ENCODE measurements around the gene TUBGCP2. TPM values are rescaled to one million over a fixed set of nuclear protein-coding genes. Genes with fewer than 3 reads are reported as not detected.

Gene TUBGCP2
- polyA plus RNA-seq, 1 donor (not counting 4 experiments of a cell fraction or from before 2014, with no cell fraction given), result 55.8 TPM

DNA sequence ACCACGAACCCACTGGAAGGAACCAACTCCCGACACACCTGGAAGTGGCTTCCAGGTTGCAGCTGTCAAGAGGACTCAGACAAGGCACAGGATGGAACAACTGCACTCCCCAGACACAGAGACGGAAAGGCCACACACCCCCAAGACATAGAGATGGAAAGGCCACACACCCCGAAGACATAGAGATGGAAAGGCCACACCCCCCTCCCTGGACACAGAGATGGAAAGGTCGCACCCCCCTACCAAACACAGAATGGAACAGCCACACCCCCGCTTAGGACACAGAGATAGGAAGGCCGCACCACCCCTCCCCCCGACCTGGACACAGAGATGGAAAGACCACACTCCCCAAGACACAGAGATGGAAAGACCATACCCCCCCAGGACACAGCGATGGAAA is 7.6 kb upstream of the TUBGCP2 start:
- Histone ChIP-seq H3K9me1 (ENCODE audit: control insufficient read depth, extremely low read depth, insufficient read depth, low read length) (no peaks in the 10 kb centered on the region), H3K36me3 (ENCODE audit: control insufficient read depth in 2 of 2, extremely low read depth in 1 of 2, insufficient read depth in 2 of 2, low read length in 2 of 2) (peaks cover 6 to 7% of the 10 kb centered on the region in 2 experiments), H3K27ac (ENCODE audit: control insufficient read depth, insufficient read depth, low read length) (no peak overlapping the region), H3K9ac (ENCODE audit: control insufficient read depth, extremely low read depth, insufficient read depth, low read length) (no peak overlapping the region), H3K9me3 (ENCODE audit: control insufficient read depth, low read depth, low read length) (no peaks in the 10 kb centered on the region), H3K4me2 (ENCODE audit: control insufficient read depth, extremely low read depth, insufficient read depth, low read depth, low read length) (no peak overlapping the region), H4K20me1 (ENCODE audit: control insufficient read depth, extremely low read depth, insufficient read depth, low read length) (no peaks in the 10 kb centered on the region), H3K4me1 (ENCODE audit: control insufficient read depth, extremely low read depth, insufficient read depth, low read length) (no peaks in the 10 kb centered on the region), H3K27me3 (ENCODE audit: control insufficient read depth, extremely low read depth, insufficient read depth, low read length) (peaks cover 3% of the 10 kb centered on the region), H3K4me3 (ENCODE audit: control insufficient read depth in 2 of 3, extremely low read depth in 1 of 3, insufficient read depth in 2 of 3, low read depth in 1 of 3, low read length in 3 of 3) (no peak overlapping the region), H2AFZ (ENCODE audit: control insufficient read depth, low read length) (no peak overlapping the region), H3K79me2 (ENCODE audit: control insufficient read depth, insufficient read depth, low read length) (no peaks in the 10 kb centered on the region)
- no peak for TF ChIP-seq EZH2 (IDR thresholded peaks at IDR 0.05; ENCODE audit: low read length)
- TF ChIP-seq, protein P1, sequence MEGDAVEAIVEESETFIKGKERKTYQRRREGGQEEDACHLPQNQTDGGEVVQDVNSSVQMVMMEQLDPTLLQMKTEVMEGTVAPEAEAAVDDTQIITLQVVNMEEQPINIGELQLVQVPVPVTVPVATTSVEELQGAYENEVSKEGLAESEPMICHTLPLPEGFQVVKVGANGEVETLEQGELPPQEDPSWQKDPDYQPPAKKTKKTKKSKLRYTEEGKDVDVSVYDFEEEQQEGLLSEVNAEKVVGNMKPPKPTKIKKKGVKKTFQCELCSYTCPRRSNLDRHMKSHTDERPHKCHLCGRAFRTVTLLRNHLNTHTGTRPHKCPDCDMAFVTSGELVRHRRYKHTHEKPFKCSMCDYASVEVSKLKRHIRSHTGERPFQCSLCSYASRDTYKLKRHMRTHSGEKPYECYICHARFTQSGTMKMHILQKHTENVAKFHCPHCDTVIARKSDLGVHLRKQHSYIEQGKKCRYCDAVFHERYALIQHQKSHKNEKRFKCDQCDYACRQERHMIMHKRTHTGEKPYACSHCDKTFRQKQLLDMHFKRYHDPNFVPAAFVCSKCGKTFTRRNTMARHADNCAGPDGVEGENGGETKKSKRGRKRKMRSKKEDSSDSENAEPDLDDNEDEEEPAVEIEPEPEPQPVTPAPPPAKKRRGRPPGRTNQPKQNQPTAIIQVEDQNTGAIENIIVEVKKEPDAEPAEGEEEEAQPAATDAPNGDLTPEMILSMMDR (optimal IDR thresholded peaks at IDR 0.05 in 1 of 3, IDR thresholded peaks at IDR 0.05 in 1 of 3, conservative IDR thresholded peaks at IDR 0.05 in 1 of 3; ENCODE audit: extremely low read depth in 1 of 3, insufficient read depth in 2 of 3, low read length in 3 of 3), result no peak
- FAIRE-seq (no peak), DNase-seq (ENCODE audit: low read depth, low spot score) (no peak)
- dilution Hi-C loops (cut with MboI; ENCODE audit: extremely low pct_ligation_motif_present, low sequenced_read_pairs), result no loop called here

GRCh38 chr10:133315847-133316246 is 7.2 kb upstream of the TUBGCP2 start:
- dilution Hi-C loops (cut with MboI; ENCODE audit: extremely low pct_ligation_motif_present, low sequenced_read_pairs), result no loop called here
- Histone ChIP-seq H4K20me1 (ENCODE audit: control insufficient read depth, extremely low read depth, insufficient read depth, low read length) (no peaks in the 10 kb centered on the region), H3K27me3 (ENCODE audit: control insufficient read depth, extremely low read depth, insufficient read depth, low read length) (peaks cover 3% of the 10 kb centered on the region), H3K9me1 (ENCODE audit: control insufficient read depth, extremely low read depth, insufficient read depth, low read length) (no peaks in the 10 kb centered on the region), H3K9ac (ENCODE audit: control insufficient read depth, extremely low read depth, insufficient read depth, low read length) (no peak overlapping the region), H3K36me3 (ENCODE audit: control insufficient read depth in 2 of 2, extremely low read depth in 1 of 2, insufficient read depth in 2 of 2, low read length in 2 of 2) (peaks cover 6 to 7% of the 10 kb centered on the region in 2 experiments), H2AFZ (ENCODE audit: control insufficient read depth, low read length) (no peak overlapping the region), H3K4me2 (ENCODE audit: control insufficient read depth, extremely low read depth, insufficient read depth, low read depth, low read length) (no peak overlapping the region), H3K9me3 (ENCODE audit: control insufficient read depth, low read depth, low read length) (no peaks in the 10 kb centered on the region), H3K4me1 (ENCODE audit: control insufficient read depth, extremely low read depth, insufficient read depth, low read length) (no peaks in the 10 kb centered on the region), H3K27ac (ENCODE audit: control insufficient read depth, insufficient read depth, low read length) (no peak overlapping the region), H3K79me2 (ENCODE audit: control insufficient read depth, insufficient read depth, low read length) (no peaks in the 10 kb centered on the region), H3K4me3 (ENCODE audit: control insufficient read depth in 2 of 3, extremely low read depth in 1 of 3, insufficient read depth in 2 of 3, low read depth in 1 of 3, low read length in 3 of 3) (no peak overlapping the region)
- FAIRE-seq, result no peak
- TF ChIP-seq, protein P1 (optimal IDR thresholded peaks at IDR 0.05 in 1 of 3, IDR thresholded peaks at IDR 0.05 in 1 of 3, conservative IDR thresholded peaks at IDR 0.05 in 1 of 3; ENCODE audit: extremely low read depth in 1 of 3, insufficient read depth in 2 of 3, low read length in 3 of 3), result no peak
- no peak for TF ChIP-seq EZH2 (IDR thresholded peaks at IDR 0.05; ENCODE audit: low read length)
- DNase-seq (ENCODE audit: low read depth, low spot score), result no peak

Measured in keratinocyte (primary cell).